HepG2 (cell line): ENCODE measurements around the gene FBLIM1. TPM values are rescaled to one million over a fixed set of nuclear protein-coding genes. Genes with fewer than 3 reads are reported as not detected.

Source experiments
- ATF1 ChIP-seq: IDR thresholded peaks from 2 replicates; pipeline ENCODE4 v1.6.1; 2016; ENCODE audit warnings: mild to moderate bottlenecking, control low read depth
- FOXO1 ChIP-seq: sonication (generic); formaldehyde crosslinking; IDR thresholded peaks from 2 replicates; pipeline ENCODE4 v1.4.0; 2020; ENCODE audit warnings: missing genetic modification reagents
- REXO4 ChIP-seq: sonication (generic); formaldehyde crosslinking; IDR thresholded peaks from 2 replicates; pipeline ENCODE4 v1.8.0; 2022; ENCODE audit warnings: missing genetic modification reagents, mild to moderate bottlenecking, borderline replicate concordance
- ZKSCAN1 ChIP-seq: fragments of 150-350 bp; IDR thresholded peaks from 2 replicates; pipeline ENCODE4 v1.6.1; 2014; ENCODE audit warnings: low read length
- ZNF367 ChIP-seq: sonication (generic); formaldehyde crosslinking; IDR thresholded peaks from 2 replicates; pipeline ENCODE4 v1.4.0; 2020; ENCODE audit warnings: missing genetic modification reagents, borderline replicate concordance
- ZNF468 ChIP-seq: sonication (generic); formaldehyde crosslinking; IDR thresholded peaks from 2 replicates; pipeline ENCODE4 v1.8.0; 2022; ENCODE audit warnings: mild to moderate bottlenecking, moderate library complexity, missing genetic modification reagents
- ZNF552 ChIP-seq: sonication (generic); formaldehyde crosslinking; IDR thresholded peaks from 2 replicates; pipeline ENCODE4 v1.9.0; 2022; ENCODE audit warnings: missing genetic modification reagents, mild to moderate bottlenecking, borderline replicate concordance
- ZNF772 ChIP-seq: sonication (generic); formaldehyde crosslinking; IDR thresholded peaks from 2 replicates; pipeline ENCODE4 v1.5.0; 2020; ENCODE audit warnings: mild to moderate bottlenecking, missing genetic modification reagents
- ZNF839 ChIP-seq: sonication (generic); formaldehyde crosslinking; IDR thresholded peaks from 2 replicates; pipeline ENCODE4 v1.4.0; 2020; ENCODE audit warnings: missing genetic modification reagents, mild to moderate bottlenecking, borderline replicate concordance
- polyA plus RNA-seq, 8 experiments: library from polyadenylated mRNA; depleted of rRNA in 3 of 8; stranded (reverse) in 7 of 8; unstranded in 1 of 8; fragments of >200 nt; fragmentation: Illumina TruSeq in 4 of 8; extraction: Trizol in 4 of 8; gene quantifications; 2 replicates each; pipeline versions ENCODE4 v1.2.1 to v1.2.3, GENCODE V29; 2011 to 2016; ENCODE audit warnings: low read depth in 4 of 8, missing spikeins in 1 of 8, mixed read lengths in 1 of 8; ENCODE audit not compliant: insufficient read depth in 1 of 8
- total RNA-seq, 5 experiments: library from RNA; depleted of rRNA; stranded (reverse); fragments of >200 nt; fragmentation: Illumina TruSeq; extraction: Trizol; gene quantifications; 2 replicates each; pipeline ENCODE4 v1.2.3, GENCODE V29; 2016; ENCODE audit warnings: low read depth in 1 of 5
- TF ChIP-seq, protein P1 (sequence below): IDR thresholded peaks from 2 replicates; pipeline ENCODE4 v1.6.1; 2016; ENCODE audit warnings: mild to moderate bottlenecking, missing biosample characterization, missing genetic modification reagents
- TF ChIP-seq, protein P2 (sequence below), 2 experiments: sonication (generic) in 1 of 2; formaldehyde crosslinking in 1 of 2; IDR thresholded peaks; 2 replicates each; pipeline versions ENCODE4 v1.4.0 to v1.6.1; 2018 to 2020; ENCODE audit warnings: missing genetic modification reagents in 2 of 2, borderline replicate concordance in 1 of 2, low read depth in 1 of 2, mild to moderate bottlenecking in 1 of 2, missing biosample characterization in 1 of 2
- TF ChIP-seq, protein P3 (sequence below): sonication (generic); formaldehyde crosslinking; IDR thresholded peaks from 2 replicates; pipeline ENCODE4 v1.5.0; 2020; ENCODE audit warnings: mild to moderate bottlenecking, missing genetic modification reagents, borderline replicate concordance
- TF ChIP-seq, protein P4 (sequence below): sonication (generic); formaldehyde crosslinking; IDR thresholded peaks from 2 replicates; pipeline ENCODE4 v1.5.0; 2020; ENCODE audit warnings: missing genetic modification reagents, mild to moderate bottlenecking, borderline replicate concordance
- TF ChIP-seq, protein P5 (sequence below): sonication (generic); formaldehyde crosslinking; IDR thresholded peaks from 2 replicates; pipeline ENCODE4 v1.5.0; 2020; ENCODE audit warnings: missing genetic modification reagents

Gene FBLIM1
- total and polyA plus RNA-seq, 2 of the 13 experiments (the other 11 are each of a cell fraction or from before 2014, with no cell fraction given), result 10.6 to 23.0 TPM

DNA sequence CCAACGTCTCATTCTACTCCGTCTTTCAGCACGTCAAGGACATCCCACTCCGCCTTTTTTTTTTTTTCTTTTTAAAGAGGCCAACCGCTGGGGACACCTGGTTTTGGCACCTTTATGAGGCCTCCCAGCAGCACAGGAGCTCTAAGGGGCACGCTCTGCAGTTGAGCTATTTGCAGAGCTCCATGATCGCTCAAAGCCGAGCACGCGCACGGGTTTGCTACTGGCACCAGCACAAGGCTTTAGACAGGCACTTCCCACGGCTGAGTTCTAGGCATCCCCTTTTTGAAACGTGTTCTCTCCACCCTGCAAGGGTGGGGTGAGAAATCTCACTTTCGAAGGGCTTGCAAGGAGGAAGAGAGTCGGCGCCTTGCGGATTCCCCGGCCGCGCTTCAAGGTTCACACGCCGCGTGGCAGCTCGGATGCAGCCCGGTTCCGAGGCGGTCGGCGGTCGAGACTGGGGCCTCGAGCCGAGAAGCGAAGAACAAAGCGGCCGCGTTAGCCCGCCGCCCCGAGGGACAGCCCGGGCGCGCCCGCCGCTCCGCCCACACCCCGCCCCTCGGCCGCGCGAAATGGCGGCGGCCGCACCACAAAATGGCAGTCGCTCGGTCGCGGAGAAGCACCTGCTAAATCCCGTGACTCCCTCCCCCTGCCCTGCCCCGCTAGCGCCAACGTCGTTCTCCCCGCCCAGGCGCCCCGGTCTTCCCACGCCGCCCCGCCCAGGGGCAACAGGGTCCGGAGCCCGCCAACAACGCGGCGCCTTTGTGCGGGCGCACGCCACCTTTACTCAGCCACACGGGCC is 76.0 kb downstream of the FBLIM1 start (continued):
- TF ChIP-seq ZNF468 (no peak), ZNF839 (CRISPR knock-in tag) (no peak), REXO4 (CRISPR knock-in tag) (peak; percentile 38; the same call in 1 of the 2 replicates), ZNF367 (peak; percentile 79; the same call in 1 of the 2 replicates), ZNF772 (peak; percentile 71; the same call in 1 of the 2 replicates), ZNF552 (no peak), FOXO1 (CRISPR knock-in tag) (peak; percentile 30; the same call in 1 of the 2 replicates), ATF1 (peak; percentile 61; the same call in 1 of the 2 replicates), ZKSCAN1 (no peak)
- TF ChIP-seq, protein P1, sequence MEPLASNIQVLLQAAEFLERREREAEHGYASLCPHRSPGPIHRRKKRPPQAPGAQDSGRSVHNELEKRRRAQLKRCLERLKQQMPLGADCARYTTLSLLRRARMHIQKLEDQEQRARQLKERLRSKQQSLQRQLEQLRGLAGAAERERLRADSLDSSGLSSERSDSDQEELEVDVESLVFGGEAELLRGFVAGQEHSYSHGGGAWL (CRISPR knock-in tag), result 0 out of 2 replicates have a peak, but pooled peaks have one; percentile 84
- TF ChIP-seq, protein P2, sequence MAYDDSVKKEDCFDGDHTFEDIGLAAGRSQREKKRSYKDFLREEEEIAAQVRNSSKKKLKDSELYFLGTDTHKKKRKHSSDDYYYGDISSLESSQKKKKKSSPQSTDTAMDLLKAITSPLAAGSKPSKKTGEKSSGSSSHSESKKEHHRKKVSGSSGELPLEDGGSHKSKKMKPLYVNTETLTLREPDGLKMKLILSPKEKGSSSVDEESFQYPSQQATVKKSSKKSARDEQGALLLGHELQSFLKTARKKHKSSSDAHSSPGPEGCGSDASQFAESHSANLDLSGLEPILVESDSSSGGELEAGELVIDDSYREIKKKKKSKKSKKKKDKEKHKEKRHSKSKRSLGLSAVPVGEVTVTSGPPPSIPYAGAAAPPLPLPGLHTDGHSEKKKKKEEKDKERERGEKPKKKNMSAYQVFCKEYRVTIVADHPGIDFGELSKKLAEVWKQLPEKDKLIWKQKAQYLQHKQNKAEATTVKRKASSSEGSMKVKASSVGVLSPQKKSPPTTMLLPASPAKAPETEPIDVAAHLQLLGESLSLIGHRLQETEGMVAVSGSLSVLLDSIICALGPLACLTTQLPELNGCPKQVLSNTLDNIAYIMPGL (CRISPR knock-in tag; IDR thresholded peaks at IDR 0.05; ENCODE audit: borderline replicate concordance in 1 of 2, low read depth in 1 of 2), result peak in 1 of 2 experiments; percentile 39; a peak in 1 of 4 replicates
- TF ChIP-seq, protein P3, sequence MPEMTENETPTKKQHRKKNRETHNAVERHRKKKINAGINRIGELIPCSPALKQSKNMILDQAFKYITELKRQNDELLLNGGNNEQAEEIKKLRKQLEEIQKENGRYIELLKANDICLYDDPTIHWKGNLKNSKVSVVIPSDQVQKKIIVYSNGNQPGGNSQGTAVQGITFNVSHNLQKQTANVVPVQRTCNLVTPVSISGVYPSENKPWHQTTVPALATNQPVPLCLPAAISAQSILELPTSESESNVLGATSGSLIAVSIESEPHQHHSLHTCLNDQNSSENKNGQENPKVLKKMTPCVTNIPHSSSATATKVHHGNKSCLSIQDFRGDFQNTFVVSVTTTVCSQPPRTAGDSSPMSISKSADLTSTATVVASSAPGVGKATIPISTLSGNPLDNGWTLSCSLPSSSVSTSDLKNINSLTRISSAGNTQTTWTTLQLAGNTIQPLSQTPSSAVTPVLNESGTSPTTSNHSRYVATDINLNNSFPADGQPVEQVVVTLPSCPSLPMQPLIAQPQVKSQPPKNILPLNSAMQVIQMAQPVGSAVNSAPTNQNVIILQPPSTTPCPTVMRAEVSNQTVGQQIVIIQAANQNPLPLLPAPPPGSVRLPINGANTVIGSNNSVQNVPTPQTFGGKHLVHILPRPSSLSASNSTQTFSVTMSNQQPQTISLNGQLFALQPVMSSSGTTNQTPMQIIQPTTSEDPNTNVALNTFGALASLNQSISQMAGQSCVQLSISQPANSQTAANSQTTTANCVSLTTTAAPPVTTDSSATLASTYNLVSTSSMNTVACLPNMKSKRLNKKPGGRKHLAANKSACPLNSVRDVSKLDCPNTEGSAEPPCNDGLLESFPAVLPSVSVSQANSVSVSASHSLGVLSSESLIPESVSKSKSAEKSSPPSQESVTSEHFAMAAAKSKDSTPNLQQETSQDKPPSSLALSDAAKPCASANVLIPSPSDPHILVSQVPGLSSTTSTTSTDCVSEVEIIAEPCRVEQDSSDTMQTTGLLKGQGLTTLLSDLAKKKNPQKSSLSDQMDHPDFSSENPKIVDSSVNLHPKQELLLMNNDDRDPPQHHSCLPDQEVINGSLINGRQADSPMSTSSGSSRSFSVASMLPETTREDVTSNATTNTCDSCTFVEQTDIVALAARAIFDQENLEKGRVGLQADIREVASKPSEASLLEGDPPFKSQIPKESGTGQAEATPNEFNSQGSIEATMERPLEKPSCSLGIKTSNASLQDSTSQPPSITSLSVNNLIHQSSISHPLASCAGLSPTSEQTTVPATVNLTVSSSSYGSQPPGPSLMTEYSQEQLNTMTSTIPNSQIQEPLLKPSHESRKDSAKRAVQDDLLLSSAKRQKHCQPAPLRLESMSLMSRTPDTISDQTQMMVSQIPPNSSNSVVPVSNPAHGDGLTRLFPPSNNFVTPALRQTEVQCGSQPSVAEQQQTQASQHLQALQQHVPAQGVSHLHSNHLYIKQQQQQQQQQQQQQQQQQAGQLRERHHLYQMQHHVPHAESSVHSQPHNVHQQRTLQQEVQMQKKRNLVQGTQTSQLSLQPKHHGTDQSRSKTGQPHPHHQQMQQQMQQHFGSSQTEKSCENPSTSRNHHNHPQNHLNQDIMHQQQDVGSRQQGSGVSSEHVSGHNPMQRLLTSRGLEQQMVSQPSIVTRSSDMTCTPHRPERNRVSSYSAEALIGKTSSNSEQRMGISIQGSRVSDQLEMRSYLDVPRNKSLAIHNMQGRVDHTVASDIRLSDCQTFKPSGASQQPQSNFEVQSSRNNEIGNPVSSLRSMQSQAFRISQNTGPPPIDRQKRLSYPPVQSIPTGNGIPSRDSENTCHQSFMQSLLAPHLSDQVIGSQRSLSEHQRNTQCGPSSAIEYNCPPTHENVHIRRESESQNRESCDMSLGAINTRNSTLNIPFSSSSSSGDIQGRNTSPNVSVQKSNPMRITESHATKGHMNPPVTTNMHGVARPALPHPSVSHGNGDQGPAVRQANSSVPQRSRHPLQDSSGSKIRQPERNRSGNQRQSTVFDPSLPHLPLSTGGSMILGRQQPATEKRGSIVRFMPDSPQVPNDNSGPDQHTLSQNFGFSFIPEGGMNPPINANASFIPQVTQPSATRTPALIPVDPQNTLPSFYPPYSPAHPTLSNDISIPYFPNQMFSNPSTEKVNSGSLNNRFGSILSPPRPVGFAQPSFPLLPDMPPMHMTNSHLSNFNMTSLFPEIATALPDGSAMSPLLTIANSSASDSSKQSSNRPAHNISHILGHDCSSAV, result no peak
- TF ChIP-seq, protein P4, sequence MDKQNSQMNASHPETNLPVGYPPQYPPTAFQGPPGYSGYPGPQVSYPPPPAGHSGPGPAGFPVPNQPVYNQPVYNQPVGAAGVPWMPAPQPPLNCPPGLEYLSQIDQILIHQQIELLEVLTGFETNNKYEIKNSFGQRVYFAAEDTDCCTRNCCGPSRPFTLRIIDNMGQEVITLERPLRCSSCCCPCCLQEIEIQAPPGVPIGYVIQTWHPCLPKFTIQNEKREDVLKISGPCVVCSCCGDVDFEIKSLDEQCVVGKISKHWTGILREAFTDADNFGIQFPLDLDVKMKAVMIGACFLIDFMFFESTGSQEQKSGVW (CRISPR knock-in tag), result peak; percentile 76; the same call in 1 of the 2 replicates
- TF ChIP-seq, protein P5, sequence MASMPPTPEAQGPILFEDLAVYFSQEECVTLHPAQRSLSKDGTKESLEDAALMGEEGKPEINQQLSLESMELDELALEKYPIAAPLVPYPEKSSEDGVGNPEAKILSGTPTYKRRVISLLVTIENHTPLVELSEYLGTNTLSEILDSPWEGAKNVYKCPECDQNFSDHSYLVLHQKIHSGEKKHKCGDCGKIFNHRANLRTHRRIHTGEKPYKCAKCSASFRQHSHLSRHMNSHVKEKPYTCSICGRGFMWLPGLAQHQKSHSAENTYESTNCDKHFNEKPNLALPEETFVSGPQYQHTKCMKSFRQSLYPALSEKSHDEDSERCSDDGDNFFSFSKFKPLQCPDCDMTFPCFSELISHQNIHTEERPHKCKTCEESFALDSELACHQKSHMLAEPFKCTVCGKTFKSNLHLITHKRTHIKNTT (CRISPR knock-in tag), result no peak
